IPS-NIHi7 (cell line): ENCODE measurements around the gene EPS8.

ENCODE experiments used
- DNase-seq: peaks from one replicate; pipeline ENCODE4 v3.0.0; 2012; ENCODE audit warnings: mixed read lengths; ENCODE audit errors: extremely low spot score

EPS8 gene

DNA sequence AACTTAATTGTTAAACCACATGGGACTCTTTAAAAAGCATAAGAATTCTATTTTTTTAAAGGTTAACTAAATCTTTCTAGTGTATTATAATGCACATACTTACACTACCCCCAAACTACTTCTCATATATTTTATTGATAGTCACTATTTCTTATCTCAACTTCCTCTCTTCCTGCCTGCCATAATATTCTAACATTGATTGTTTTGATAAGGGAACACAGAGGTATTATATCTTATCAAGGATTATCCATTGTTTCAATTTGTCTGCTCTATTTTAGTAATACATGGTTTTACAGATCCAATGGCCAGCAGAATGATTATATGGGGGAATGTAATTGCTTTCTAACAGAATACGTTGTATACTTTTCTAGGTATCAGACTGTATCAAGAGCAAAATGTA is 98.9 kb downstream of the EPS8 start:
- no peak for DNase-seq

DNA sequence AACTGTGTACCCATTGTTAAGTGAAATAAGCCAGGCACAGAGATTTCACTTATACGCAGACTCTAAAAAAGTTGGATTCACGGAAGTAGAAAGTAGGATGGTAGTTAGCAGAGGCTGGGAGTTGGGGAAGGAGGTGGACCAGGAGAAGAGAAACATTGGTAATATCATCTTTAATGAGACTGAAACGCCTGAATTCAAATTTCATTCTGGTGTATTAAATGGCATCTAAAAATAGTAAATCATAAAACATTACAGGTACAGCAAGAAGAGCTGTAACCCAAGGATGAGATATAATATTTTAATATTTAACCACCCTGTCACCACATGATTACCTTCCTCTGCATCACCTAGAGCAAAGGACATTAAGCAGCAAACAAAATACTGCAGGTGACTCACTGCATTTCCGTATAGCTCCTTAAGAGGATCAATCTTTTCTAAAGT is 99.4 kb downstream of the EPS8 start:
- no peak for DNase-seq

DNA sequence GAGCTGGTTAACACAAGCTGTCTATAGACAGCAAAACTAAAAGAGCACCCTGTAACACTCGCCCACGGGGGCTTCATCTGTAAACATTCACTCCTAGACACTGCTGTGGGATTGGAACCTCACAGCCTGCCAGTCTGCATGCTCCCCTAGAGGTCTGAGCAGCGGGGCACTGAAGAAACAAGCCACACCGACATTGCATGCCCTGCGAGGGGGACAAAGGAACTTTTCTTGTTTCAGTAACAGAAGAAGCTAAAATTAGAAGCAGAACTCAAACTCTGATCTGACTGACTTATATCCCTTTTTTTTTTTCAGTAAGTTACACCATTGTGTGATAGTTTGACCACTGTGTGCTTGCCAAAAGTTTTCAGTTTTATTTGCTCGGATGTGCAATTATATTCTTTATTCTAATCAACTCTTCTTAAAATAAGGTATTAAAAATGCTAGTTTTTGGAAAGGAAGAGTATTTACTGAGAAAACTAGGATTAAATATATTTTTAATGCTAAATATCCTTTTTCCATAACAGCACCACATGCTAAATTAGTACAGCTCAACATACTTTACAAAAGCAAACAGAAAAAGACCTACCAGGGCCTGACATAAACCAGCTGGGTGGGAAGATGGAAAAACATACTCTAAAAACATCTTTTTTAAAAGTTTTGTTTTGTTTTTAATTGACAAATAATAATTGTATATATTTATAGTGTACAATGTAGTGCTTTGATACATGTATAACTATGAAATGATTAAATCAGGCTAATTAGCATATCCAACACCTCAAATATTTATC is 100.2 kb downstream of the EPS8 start:
- no peak for DNase-seq

DNA sequence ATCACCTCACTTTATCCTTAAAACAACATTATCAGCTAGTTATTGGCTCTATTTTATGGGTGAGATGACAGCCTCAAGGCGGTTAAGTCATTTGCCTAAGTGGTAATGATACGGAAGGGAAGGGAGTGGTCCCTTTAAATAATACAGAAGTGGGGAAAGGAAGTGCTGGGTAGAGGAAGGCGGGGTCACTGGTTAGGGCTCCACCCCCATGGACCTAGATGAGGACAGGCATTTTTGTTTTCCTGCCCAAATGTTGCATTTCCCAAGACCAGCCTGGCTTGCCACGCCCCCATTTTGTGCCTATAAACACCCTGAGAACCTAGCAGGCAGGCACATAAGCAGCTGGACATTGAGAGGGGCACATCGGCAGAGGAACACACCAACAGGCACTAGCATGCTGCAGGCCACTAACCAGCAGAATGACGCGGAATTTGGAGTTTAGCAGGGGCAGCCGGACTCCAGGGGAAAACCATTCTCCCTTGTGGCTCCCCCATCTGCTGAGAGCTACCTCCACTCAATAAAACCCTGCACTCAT is 100.9 kb downstream of the EPS8 start:
- DNase-seq, result no peak

DNA sequence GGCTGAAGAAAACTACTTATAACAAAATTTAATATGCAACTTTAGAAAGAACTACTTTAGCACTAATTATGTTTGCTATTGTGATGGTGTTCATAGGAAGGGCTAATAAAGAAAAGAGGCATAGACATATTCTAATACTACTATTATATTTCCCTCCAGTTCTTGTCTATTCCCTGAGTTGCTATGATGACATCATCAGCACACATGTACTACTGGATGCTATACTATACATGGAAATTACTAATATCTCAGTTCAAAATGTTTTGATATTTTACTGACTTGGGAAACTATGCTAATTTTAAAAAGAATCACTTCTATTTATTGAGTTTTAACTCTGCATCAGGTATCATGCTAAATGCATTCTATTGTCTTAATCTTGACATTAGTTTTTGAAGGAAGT is 101.6 kb downstream of the EPS8 start:
- no peak for DNase-seq

DNA sequence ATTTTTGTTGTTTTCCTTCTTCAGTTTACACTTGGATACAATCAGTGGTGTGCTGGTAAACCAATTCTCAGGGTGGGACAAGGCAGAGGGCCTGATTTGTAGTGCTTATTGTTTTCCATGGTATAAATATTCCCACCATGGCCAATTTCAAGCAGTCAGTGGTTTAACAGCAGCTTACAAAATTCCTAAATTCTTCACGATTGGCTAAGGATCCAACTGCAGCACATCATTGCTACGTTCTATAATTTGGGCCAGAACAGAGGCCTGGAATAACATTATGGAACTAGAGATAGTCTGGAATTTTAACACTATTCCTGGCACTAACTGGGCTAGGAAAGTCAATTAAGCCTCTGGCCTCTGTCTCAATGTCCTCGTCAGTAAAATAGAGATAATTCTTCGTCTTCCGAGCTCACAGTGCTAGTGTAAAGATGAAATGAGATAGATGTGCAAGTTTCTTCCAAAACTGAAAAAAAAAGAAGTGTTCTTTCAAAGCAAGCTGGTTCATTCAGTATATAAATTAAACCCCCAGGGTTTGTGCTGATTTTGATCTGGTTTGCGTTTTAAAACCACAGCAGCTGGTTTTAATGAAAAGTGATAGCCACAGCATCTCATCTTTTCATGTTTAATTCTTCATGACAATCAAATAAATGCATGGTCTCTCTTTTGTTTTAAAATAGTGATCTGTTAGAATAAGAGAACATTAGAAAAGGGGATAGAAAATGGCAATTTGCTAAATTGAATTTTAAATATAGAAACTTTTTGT is 104.1 kb downstream of the EPS8 start:
- no peak for DNase-seq

DNA sequence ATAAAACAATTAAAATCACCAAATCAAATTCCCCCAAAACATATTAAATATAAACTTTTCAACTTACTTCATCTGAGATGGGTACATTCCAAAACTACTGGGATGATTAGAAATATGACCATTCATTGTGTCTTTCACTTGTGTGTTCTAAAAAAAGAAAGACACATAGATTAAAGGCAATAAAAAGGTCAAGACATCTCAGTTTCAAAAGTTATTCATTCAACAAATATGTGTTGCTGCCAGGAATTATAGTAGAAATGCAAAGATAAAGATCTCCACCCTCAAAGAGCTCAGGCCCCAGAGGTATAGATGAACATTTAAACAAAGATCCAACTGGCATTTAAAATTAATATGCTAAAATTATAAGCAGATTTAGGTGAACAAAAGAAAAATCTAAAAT is 106.4 kb downstream of the EPS8 start:
- DNase-seq, result no peak

DNA sequence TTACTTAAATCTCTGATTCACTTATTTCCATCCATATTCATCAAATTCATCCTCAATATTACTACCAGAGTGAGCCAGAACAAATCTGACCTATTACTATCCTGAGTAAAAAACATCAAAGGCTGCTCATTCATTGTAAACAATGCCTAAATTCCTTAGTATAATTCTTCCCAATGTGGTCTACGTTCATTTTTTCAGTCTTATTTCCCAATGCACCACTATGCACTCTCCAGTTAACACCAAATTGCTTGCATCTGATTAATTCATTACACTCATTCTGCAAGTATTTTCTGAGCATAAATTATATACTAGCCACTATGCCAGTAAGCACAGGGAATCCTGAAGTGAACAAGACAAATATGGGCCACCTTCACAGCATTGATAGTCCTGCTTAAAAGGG is 110.0 kb downstream of the EPS8 start:
- DNase-seq, result no peak

DNA sequence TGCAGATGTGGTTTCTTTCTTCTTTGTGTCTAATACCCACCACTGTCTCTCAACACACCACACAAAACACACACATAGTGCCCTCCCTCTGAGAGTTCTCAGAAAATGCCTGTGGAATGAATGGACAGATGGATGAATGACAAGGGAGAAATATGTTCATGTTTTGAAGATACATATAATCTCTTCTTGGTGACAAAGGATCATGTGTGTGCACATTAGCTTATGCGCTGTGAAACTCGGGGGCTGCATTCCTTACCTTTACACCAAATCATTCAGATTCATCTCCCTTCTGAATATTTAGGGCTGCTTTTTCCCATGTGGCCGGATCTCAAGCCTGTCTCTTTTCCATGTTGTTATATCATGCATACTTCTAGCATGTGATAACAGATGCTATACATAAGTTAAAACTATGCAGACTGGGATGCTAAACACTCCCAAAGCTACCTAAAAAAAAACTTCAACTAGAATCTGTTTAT is 111.4 kb downstream of the EPS8 start:
- DNase-seq, result no peak

DNA sequence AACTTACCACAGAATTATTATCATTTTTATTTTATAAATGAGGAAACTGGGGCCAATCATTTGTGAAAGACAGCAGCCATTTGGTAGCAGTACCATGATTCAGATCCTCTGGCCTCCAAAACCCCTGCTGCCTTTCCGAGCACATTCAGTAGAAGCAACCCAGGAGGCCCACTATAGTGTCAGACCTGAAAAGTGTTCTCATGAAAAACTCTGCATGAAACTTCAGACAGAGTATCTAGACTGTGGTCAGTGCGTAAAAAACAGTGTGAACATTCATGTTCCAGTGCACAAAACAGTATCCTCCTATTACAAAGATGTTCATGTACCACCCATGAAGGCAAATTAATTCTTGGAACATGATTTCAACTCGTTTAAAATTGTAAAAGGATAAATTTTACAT is 112.0 kb downstream of the EPS8 start:
- DNase-seq, result no peak

DNA sequence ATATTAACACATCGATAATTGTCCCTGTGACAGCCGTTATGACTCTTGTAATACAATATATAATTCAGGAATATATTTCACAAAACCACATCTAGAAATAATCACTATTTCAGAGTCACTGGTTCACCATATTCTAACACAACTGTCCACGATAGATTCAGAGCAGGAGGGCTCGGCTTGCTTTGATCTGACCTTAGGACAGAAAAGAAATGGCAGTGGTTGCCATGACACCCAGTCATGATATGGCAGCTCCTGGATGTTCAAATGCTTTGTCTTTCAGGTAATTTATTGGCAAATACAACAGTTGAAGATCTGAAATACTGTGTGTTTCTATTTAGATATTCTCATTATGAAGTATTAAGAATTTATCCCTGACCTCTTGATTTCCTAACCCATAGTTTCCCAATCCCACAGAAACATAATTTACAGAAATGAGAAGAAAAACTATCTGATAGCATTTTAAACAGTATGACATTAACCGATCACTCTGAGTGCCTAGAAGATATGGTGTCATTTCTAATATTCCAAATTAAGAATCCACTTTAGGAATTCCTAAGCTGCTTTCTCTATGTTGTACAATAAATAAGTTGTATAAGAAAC is 116.4 kb downstream of the EPS8 start:
- no peak for DNase-seq

DNA sequence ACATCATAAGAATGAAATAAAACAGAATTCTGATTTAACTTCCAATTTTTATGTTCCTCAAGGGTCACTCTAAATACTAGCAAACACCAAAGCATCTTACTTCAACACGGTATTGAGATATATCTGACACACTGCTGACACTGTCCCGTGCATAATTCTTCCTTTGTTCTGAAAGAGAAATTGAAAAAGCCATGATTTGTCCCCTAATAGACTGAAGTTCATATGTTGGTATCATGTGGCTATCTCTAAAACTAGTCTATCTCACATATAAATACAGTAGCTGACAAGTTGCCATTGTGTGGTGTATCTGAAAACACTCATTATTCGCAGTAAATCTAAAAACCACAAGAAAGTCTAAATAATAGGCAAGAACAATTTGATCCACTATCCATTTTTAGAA is 118.4 kb downstream of the EPS8 start:
- no peak for DNase-seq

DNA sequence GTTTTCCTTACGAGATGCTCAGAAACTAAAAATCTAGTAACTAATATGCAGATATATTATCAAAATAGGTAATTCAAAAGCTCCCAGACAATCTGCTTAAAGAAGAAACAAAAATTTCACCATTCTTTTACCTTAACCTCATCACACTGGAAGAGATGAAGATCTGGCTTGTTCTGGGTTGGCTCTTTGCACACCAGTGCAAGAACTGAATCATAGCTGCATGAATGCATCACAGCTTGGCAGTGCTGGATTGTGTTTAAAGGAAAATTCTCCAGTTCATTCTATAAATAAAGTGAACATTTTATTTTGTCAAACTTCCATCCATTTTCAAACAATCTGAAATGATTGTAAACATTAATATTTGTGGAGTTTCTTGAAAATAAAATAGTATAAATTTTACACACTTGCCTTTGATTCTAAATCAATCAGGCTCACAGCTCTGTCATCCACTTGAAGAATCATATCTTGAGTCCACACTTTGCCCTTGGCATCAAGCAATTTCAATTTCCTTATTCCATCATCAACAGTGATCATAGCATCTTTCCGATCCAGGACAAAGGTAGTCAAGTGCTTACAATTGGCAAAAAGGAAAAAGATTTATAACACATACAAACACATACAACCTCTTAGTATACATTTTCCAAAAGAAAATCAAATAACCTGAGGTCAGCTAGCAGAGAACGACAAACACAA is 119.8 kb downstream of the EPS8 start:
- DNase-seq, result no peak

DNA sequence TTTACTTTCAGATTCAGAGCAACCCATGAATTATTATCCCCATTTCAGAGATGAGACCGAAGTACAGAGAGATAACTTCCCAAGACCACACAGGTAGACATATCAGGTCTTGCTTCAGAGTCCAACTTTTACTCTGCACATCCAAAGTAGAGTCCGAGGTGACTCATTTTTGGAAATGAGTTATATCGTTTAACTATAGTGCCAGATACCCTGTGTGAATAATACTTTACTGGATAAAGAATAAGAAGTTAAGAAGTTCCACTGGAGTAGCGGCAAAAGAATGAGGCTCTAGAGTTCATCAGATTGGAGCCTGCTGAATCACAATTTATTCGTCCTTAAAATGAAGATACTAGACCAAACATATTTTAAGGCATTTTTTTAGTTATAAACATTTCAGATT is 124.7 kb downstream of the EPS8 start:
- DNase-seq, result no peak

DNA sequence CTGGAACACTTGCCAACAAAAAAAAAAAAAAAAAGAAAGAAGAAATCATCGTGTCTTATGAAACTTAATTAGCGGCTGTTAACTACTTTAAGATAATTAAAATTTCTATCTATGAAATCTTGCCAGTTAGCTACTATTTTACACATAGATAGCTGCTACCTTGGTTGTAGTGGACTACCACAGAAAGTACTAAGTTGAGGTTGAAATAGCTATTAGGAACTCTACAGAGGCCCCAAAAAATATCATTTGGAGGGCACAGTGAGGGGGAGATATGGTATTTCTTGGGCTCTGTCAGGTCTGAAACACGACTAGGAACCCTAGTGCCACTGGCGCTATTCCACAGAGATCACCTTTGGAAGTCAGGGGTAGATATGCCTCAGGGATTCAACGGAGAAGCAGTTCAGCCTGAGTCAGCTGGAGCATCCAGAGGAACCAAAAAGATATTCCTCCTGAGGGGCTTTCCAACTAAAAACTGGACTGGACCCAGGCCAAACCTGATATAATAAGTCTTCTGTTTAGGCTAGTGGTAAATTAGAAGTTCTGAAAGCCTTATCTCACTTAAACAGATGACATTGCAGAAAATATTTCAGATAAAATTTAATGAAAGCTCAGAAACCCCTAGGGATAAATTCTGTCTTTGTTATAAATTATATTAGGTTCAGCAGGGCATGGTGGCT is 126.1 kb downstream of the EPS8 start:
- DNase-seq, result no peak

DNA sequence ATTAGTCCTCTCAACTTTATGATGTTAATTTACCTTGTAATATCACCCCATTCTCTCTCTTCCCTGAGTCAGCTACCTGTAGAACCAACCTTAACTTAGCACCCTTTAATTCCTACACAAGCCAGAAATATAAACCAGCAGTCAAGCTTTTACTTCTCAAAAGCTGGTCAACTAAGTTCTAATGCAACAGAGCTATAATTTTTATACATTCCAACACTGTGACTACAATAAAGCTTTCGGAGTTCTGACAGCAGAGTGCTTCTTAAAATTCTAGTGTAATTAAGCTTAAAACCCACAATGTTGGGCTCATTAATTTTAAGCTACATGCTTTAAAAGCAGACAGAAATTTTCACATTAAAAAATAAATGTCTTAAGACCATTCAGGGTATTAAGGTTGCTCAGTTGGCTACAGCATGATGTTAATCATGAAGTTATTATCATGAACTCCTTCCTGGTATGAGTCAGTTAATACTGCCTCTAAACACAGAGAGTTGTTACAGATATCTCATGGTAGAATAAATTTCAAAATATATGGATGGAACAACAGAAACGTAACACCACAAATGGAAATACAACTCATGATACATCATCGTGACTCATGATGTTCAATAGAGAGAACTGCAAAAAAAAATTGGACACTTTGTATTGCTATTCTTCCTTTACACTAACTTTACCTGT is 126.7 kb downstream of the EPS8 start:
- no peak for DNase-seq

DNA sequence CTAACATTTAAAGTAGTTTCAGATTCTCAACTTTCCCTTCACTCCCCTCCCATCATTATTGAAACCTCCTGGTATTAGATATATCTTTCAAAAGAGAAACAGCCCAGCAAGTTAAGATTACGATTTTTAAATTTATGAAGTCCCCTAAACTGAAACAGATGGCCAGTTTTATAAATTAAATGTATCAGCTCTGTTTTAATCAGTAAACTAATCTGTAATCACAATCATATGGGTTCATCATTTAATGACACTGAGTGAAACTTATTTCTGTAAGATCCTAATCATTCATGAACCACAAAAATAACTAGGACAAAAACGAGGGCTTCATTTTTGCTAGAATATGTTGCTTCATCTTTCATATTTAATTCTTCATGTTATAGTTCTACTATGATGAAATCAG is 137.8 kb downstream of the EPS8 start:
- no peak for DNase-seq

DNA sequence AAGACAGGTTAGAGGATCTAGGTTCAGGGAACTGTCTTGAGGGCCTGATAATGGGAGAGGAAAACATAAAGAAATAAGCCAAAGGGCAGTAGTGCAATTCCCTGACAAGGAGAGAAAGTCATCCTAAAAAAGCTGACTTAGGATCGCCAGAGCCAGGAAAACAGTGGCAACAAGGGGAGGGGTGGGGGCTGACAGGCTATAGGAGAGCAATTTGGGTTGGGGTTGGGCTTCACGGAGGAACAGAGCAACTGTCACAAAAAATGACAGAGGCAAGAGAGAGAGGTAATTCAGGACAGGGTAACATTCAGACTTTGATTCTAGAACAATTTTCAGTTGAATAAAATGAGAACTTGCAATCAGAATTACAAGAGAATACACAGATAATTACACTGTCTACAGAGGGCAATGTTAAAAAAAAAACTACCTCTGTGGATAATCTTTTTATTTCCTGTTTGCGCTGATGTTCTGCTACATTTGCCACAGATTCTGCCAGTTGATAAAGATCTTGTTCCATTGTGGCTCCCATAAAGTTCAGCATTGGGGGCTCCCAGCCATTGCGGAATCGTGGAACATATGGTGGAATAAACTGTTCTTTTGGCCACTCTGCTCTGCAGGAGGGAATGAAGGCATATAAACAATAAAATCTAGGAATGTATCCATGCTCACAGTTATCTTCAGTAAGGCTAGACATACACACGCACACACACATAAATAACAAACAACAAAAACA is 138.6 kb downstream of the EPS8 start:
- peak; percentile 22 for DNase-seq

DNA sequence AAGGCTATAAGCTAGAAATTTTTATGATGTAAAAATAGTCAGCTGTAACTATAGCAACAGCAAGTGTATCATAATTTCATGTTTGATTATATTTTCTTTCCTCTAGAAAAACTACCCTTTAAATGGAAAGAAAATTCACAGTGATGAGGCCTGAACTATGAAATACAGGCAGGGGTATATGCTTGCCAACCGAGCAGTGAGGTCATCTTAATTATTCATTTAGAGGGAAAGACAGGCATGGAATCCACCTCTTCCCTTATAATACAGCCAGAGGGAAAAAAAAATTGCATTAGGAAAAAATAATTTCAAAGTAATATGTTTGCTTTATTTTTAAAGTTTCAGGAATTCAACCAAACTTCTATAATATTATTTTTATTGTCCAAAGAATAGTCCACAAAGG is 139.8 kb downstream of the EPS8 start:
- DNase-seq, result no peak

DNA sequence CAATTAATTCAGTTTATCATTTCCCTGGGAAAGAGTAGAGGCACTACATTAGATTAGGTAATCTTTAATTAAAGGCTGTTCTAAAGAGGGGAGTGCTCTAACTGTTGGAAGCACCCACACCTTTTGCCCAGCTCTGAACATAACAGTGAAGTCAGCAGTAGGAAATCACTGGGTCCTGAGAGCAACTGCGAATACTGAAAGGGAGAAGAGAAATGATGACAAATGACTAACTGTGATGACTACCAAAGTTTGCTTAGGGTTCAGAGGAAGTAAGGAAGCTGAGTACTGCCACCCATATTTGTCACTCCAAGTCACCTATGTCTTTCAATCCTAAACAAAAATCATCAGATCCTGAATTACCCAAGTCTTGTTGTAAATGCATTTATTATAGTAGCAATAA is 140.6 kb downstream of the EPS8 start:
- DNase-seq, result no peak
